Left ventricle myocardium inferior (tissue), 1 donor: Measurements from ENCODE around the gene XPO1. TPM values are rescaled to one million over a fixed set of nuclear protein-coding genes. Genes with fewer than 3 reads are reported as not detected.
"Not testable (repeated sequence)": the region's sequence is repeated elsewhere in the genome, so short reads cannot be mapped to it uniquely, and the experiment has no call there.

ENCODE experiments used
- DNase-seq: peaks from one replicate; pipeline ENCODE4 v3.0.0-alpha.2; 2020
- H3K27ac ChIP-seq: fragments of 200-600 bp; replicated peaks from 2 replicates; pipeline ENCODE4 v1.8.0; 2021
- H3K27me3 ChIP-seq: fragments of 200-600 bp; 2 replicates; pipeline ENCODE4 v1.8.0; 2021; ENCODE audit warnings: low read depth
- H3K36me3 ChIP-seq: fragments of 200-600 bp; 2 replicates; pipeline ENCODE4 v1.8.0; 2021
- H3K4me1 ChIP-seq: fragments of 200-600 bp; 2 replicates; pipeline ENCODE4 v1.8.0; 2021
- H3K4me3 ChIP-seq: fragments of 200-600 bp; 2 replicates; pipeline ENCODE4 v1.8.0; 2021; ENCODE audit warnings: mild to moderate bottlenecking, moderate library complexity
- H3K9me3 ChIP-seq: fragments of 200-600 bp; replicated peaks from 2 replicates; pipeline ENCODE4 v1.8.0; 2021
- CTCF ChIP-seq: fragments of 200-600 bp; IDR thresholded peaks from 2 replicates; pipeline ENCODE4 v1.8.0; 2021; ENCODE audit warnings: antibody characterized with exemption, mild to moderate bottlenecking, borderline replicate concordance
- intact Hi-C: fragments of 100-400 bp; cut with micrococcal nuclease; formaldehyde crosslinking; loops from one replicate; pipeline ENCODE4 v1.11.0; 2022
- total RNA-seq: library from RNA; stranded (reverse); fragmentation: NEBNext Ultra II Directional; extraction: Animal tissue kit (Norgen Biotek cat#: 25700); gene quantifications from one replicate; pipeline ENCODE4 v1.2.1, GENCODE V29; 2021
- donor health status: DM: no; HTN: yes; CAD: no; lungs with severe emphysema.

Gene XPO1
- total RNA-seq, 1 donor from 2014 or later = 68.5 TPM

GRCh38 chr2:61456070-61456745, 81.9 kb downstream of the XPO1 start:
- no peaks in the 10 kb centered on the region for H3K9me3 ChIP-seq
- H3K4me1 ChIP-seq = peaks cover 67% of the 10 kb centered on the region
- peak overlapping the region; percentile 65 for H3K27ac ChIP-seq
- no peaks in the 10 kb centered on the region for H3K36me3 ChIP-seq
- no peak for TF ChIP-seq CTCF
- no peaks in the 10 kb centered on the region for H3K27me3 ChIP-seq
- no peak for DNase-seq
- no peak overlapping the region for H3K4me3 ChIP-seq
- intact Hi-C loops = no loop called here

GRCh38 chr2:61454972-61455371, 83.2 kb downstream of the XPO1 start:
- H3K27ac ChIP-seq, intact Hi-C loops: not testable (repeated sequence)
- peaks cover 61% of the 10 kb centered on the region for H3K4me1 ChIP-seq

DNA sequence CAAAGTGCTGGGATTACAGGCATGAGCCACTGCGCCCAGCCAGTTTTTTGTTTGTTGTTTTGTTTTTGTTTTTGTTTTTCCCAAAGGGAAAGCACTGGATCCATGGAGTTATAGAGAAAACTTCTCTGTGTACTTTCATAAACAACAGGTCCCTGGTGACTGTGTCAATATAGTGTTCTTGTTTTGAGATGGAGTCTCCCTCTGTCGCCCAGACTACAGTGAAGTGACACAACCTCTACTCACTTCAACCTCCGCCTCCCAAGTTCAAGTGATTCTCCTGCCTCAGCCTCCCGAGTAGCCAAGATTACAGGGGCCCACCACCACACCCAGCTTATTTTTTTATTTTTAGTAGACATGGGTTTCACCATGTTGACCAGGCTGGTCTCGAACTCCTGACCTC, 83.8 kb downstream of the XPO1 start:
- no peaks in the 10 kb centered on the region for H3K36me3 ChIP-seq
- no peaks in the 10 kb centered on the region for H3K27me3 ChIP-seq
- no peak for DNase-seq
- TF ChIP-seq CTCF = no peak
- intact Hi-C loops = no loop called here
- H3K4me3 ChIP-seq = no peak overlapping the region
- H3K9me3 ChIP-seq = peaks cover 3% of the 10 kb centered on the region
- H3K4me1 ChIP-seq = peaks cover 56% of the 10 kb centered on the region
- no peak overlapping the region for H3K27ac ChIP-seq

More at GRCh38 chr2:61454972-61455371, 83.2 kb downstream of the XPO1 start:
- H3K9me3 ChIP-seq, H3K4me3 ChIP-seq, DNase-seq, H3K36me3 ChIP-seq, H3K27me3 ChIP-seq: not testable (repeated sequence)

- H3K27me3 ChIP-seq = no peaks in the 10 kb centered on the region
- peaks cover 10% of the 10 kb centered on the region for H3K9me3 ChIP-seq
- no peak overlapping the region for H3K4me3 ChIP-seq
- H3K4me1 ChIP-seq = peaks cover 40% of the 10 kb centered on the region
- H3K36me3 ChIP-seq = peaks cover 6% of the 10 kb centered on the region
- TF ChIP-seq CTCF = no peak
- intact Hi-C loops = no loop called here
- no peak for DNase-seq
- H3K27ac ChIP-seq = no peak overlapping the region
Observed at GRCh38 chr2:61452392-61452791, 85.8 kb downstream of the XPO1 start.

DNA sequence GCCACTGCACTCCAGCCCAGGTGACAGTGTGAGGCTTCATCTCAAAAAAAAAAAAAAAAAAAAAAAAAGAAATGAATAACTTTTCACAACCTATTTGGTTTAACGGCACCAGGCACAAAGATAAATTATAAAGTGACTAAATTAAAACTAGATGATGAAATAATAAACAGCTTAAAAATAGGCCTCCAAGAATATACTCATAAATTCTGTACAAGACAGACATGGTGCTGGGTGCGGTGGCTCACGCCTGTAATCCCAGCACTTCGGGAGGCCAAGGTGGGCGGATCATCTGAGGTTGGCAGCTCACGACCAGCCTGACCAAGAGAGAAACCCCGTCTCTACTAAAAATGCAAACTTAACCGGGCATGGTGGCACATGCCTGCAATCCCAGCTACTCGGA, 87.0 kb downstream of the XPO1 start:
- TF ChIP-seq CTCF = no peak
- intact Hi-C loops = no loop called here
- no peaks in the 10 kb centered on the region for H3K27me3 ChIP-seq

DNA sequence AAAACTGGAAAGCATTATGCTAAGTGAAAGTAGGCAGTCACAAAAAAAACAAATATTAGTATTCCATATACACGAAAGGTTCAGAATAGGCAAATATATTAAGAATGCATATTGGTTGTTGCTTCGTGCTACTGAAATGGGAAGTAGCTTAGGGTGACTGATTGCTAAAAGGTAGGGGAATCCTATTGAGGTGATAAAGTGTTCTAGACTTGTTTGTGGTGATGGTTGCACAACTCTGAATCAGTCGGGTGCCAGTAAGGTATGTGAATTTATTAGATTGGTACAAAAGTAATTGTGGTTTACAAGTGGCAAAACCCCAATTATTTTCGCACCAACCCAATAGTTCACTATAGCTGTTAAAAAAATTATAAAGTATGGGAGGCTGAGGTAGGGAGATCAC, 88.0 kb downstream of the XPO1 start:
- H3K4me3 ChIP-seq = no peak overlapping the region
- peaks cover 10% of the 10 kb centered on the region for H3K9me3 ChIP-seq
- DNase-seq = no peak
- TF ChIP-seq CTCF = no peak
- no peak overlapping the region for H3K27ac ChIP-seq
- no peaks in the 10 kb centered on the region for H3K27me3 ChIP-seq
- intact Hi-C loops = no loop called here
- H3K36me3 ChIP-seq = peaks cover 6% of the 10 kb centered on the region
- H3K4me1 ChIP-seq = peaks cover 34% of the 10 kb centered on the region

More for the DNA sequence above, 87.0 kb downstream of the XPO1 start:
- no peak for DNase-seq
- Histone ChIP-seq H3K27ac (no peak overlapping the region), H3K36me3 (peaks cover 6% of the 10 kb centered on the region), H3K4me3 (no peak overlapping the region), H3K4me1 (peaks cover 39% of the 10 kb centered on the region), H3K9me3 (peaks cover 10% of the 10 kb centered on the region)
